HepG2 (cell line): Measurements from ENCODE around the gene TMEM125. TPM values are rescaled to one million over a fixed set of nuclear protein-coding genes. Genes with fewer than 3 reads are reported as not detected.

Experiments used
- CBX5 ChIP-seq: sonication (generic); formaldehyde crosslinking; IDR thresholded peaks from 2 replicates; pipeline ENCODE4 v1.4.0; 2020; ENCODE audit warnings: missing genetic modification reagents, borderline replicate concordance
- EP300 ChIP-seq, 3 experiments: sonication (generic) in 1 of 3; formaldehyde crosslinking in 1 of 3; IDR thresholded peaks; 2 replicates each; pipeline versions ENCODE4 v1.5.1 to v1.6.1; 2011 to 2020; ENCODE audit warnings: low read depth in 2 of 3, low read length in 2 of 3, borderline replicate concordance in 1 of 3, improper control_type of control experiment in 1 of 3, mild to moderate bottlenecking in 1 of 3, missing genetic modification reagents in 1 of 3, moderate library complexity in 1 of 3
- HNRNPLL ChIP-seq: fragments of 200-400 bp; formaldehyde crosslinking; IDR thresholded peaks from 2 replicates; pipeline ENCODE4 v1.6.1; 2017; ENCODE audit warnings: mild to moderate bottlenecking, low read depth, low read length; ENCODE audit not compliant: poor library complexity, severe bottlenecking
- NBN ChIP-seq: fragments of 450-650 bp; conservative IDR thresholded peaks from 2 replicates; pipeline ENCODE4 v1.6.1; 2017
- NR2F1 ChIP-seq, 2 experiments: fragments of 450-650 bp in 1 of 2; formaldehyde crosslinking in 1 of 2; IDR thresholded peaks; 2 replicates each; pipeline versions ENCODE4 v1.5.0 to v1.6.1; 2016 to 2020; ENCODE audit warnings: mild to moderate bottlenecking in 1 of 2, missing compliant biosample characterization in 1 of 2, missing genetic modification reagents in 1 of 2, moderate library complexity in 1 of 2
- NR2F2 ChIP-seq: IDR thresholded peaks from 2 replicates; pipeline ENCODE4 v1.6.1; 2012; ENCODE audit warnings: low read depth, inconsistent platforms, borderline replicate concordance
- PATZ1 ChIP-seq: sonication (generic); formaldehyde crosslinking; IDR thresholded peaks from 2 replicates; pipeline ENCODE4 v1.4.0; 2020; ENCODE audit warnings: missing genetic modification reagents
- STAG1 ChIP-seq: sonication (generic); formaldehyde crosslinking; IDR thresholded peaks from 2 replicates; pipeline ENCODE4 v1.4.0; 2020; ENCODE audit warnings: missing genetic modification reagents
- ZBTB33 ChIP-seq: sonication (generic); formaldehyde crosslinking; IDR thresholded peaks from 2 replicates; pipeline ENCODE4 v1.4.0; 2020; ENCODE audit warnings: missing genetic modification reagents
- polyA plus RNA-seq, 8 experiments: library from polyadenylated mRNA; depleted of rRNA in 3 of 8; stranded (reverse) in 7 of 8; unstranded in 1 of 8; fragments of >200 nt; fragmentation: Illumina TruSeq in 4 of 8; extraction: Trizol in 4 of 8; gene quantifications; 2 replicates each; pipeline versions ENCODE4 v1.2.1 to v1.2.3, GENCODE V29; 2011 to 2016; ENCODE audit warnings: low read depth in 4 of 8, missing spikeins in 1 of 8, mixed read lengths in 1 of 8; ENCODE audit not compliant: insufficient read depth in 1 of 8
- total RNA-seq, 5 experiments: library from RNA; depleted of rRNA; stranded (reverse); fragments of >200 nt; fragmentation: Illumina TruSeq; extraction: Trizol; gene quantifications; 2 replicates each; pipeline ENCODE4 v1.2.3, GENCODE V29; 2016; ENCODE audit warnings: low read depth in 1 of 5

The TMEM125 gene
- total and polyA plus RNA-seq, 2 of the 13 experiments (the other 11 are each of a cell fraction or from before 2014, with no cell fraction given), result 0.03 TPM; not detected in 1

GRCh38 chr1:43321331-43321891, 51.6 kb downstream of the TMEM125 start (continued):
- peak; percentile 20; the same call in 1 of the 2 replicates for TF ChIP-seq PATZ1 (CRISPR knock-in tag)
- 0 out of 2 replicates have a peak, but pooled peaks have one; percentile 49 for TF ChIP-seq NR2F2
- no peak for TF ChIP-seq NBN
- TF ChIP-seq CBX5 (CRISPR knock-in tag), result no peak
- peak; percentile 79 to 94 for TF ChIP-seq NR2F1 (CRISPR knock-in tag; IDR thresholded peaks at IDR 0.05)
- no peak for TF ChIP-seq STAG1 (CRISPR knock-in tag)
- peak; percentile 29 for TF ChIP-seq HNRNPLL
- peak; percentile 30; the same call in 1 of the 2 replicates for TF ChIP-seq ZBTB33 (CRISPR knock-in tag)
- peak in 1 of 2 experiments; percentile 20; a peak in 1 of 4 replicates for TF ChIP-seq EP300 (IDR thresholded peaks at IDR 0.05; ENCODE audit: low read depth in 2 of 2, low read length in 2 of 2)
- TF ChIP-seq EP300 (CRISPR knock-in tag; IDR thresholded peaks at IDR 0.05; ENCODE audit: borderline replicate concordance), result no peak
